ENCODE measurements around the gene CCDC68. TPM values are rescaled to one million over a fixed set of nuclear protein-coding genes. Genes with fewer than 3 reads are reported as not detected.

Gene CCDC68
- total and polyA plus RNA-seq, 2 experiments from 2014 or later = 0.04 to 1.3 TPM

GRCh38 chr18:55000529-55000928 lies 41.3 kb upstream of the CCDC68 start:
- Histone ChIP-seq H3K9me3 (ENCODE audit: low read depth) (no peaks in the 10 kb centered on the region), H3K27ac (no peak overlapping the region), H3K4me1 (ENCODE audit: low read depth) (no peaks in the 10 kb centered on the region), H3K27me3 (no peaks in the 10 kb centered on the region), H3K4me3 (no peak overlapping the region), H3K36me3 (no peaks in the 10 kb centered on the region)
- TF ChIP-seq CTCF (IDR thresholded peaks at IDR 0.05; ENCODE audit: low read depth, low read length) = no peak
- no peak for DNase-seq (ENCODE audit: low read depth in 1 of 2, low spot score in 1 of 2)

GRCh38 chr18:54999016-54999415 lies 39.8 kb upstream of the CCDC68 start:
- H3K27ac ChIP-seq = no peak overlapping the region
- TF ChIP-seq CTCF (IDR thresholded peaks at IDR 0.05; ENCODE audit: low read depth, low read length) = no peak
- H3K4me3 ChIP-seq = no peak overlapping the region
- no peaks in the 10 kb centered on the region for H3K36me3 ChIP-seq
- H3K9me3 ChIP-seq (ENCODE audit: low read depth) = no peaks in the 10 kb centered on the region
- no peak for DNase-seq (ENCODE audit: low read depth in 1 of 2, low spot score in 1 of 2)
- H3K4me1 ChIP-seq (ENCODE audit: low read depth) = no peaks in the 10 kb centered on the region
- no peaks in the 10 kb centered on the region for H3K27me3 ChIP-seq

GRCh38 chr18:54995421-54996143 lies 36.3 kb upstream of the CCDC68 start:
- no peak for TF ChIP-seq CTCF (IDR thresholded peaks at IDR 0.05; ENCODE audit: low read depth, low read length)
- Histone ChIP-seq H3K4me3 (no peak overlapping the region), H3K9me3 (ENCODE audit: low read depth) (no peaks in the 10 kb centered on the region), H3K27ac (no peak overlapping the region), H3K36me3 (no peaks in the 10 kb centered on the region), H3K4me1 (ENCODE audit: low read depth) (no peaks in the 10 kb centered on the region), H3K27me3 (no peaks in the 10 kb centered on the region)
- no peak for DNase-seq (ENCODE audit: low read depth in 1 of 2, low spot score in 1 of 2)

- no peaks in the 10 kb centered on the region for H3K9me3 ChIP-seq (ENCODE audit: low read depth)
- DNase-seq (ENCODE audit: low read depth in 1 of 2, low spot score in 1 of 2) = no peak
Measured at GRCh38 chr18:54991981-54992380, 32.7 kb upstream of the CCDC68 start.

DNA sequence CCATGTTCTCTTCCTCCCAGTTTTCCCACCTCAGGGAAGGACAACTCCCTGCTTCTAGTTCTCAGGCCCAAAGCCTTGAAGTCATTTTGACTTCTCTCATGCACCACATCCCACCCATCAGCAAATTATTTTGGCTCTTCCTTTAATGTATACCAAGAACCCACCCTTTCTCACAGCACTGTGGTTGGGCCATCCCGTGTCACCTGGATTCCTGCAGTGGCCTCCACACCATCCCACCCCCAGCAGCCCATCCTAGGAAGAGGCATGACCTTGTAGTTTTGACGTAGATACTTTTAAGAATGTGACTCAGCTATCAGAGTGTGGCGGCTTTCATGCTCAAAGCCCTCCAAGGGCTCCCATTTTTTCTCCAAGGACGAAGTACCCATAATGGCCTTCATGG lies 25.6 kb upstream of the CCDC68 start:
- TF ChIP-seq CTCF (IDR thresholded peaks at IDR 0.05; ENCODE audit: low read depth, low read length) = no peak
- Histone ChIP-seq H3K36me3 (no peaks in the 10 kb centered on the region), H3K4me1 (ENCODE audit: low read depth) (no peaks in the 10 kb centered on the region), H3K27me3 (no peaks in the 10 kb centered on the region), H3K27ac (no peak overlapping the region), H3K4me3 (no peak overlapping the region), H3K9me3 (ENCODE audit: low read depth) (no peaks in the 10 kb centered on the region)
- no peak for DNase-seq (ENCODE audit: low read depth in 1 of 2, low spot score in 1 of 2)

More at GRCh38 chr18:54991981-54992380, 32.7 kb upstream of the CCDC68 start:
- no peak for TF ChIP-seq CTCF (IDR thresholded peaks at IDR 0.05; ENCODE audit: low read depth, low read length)
- no peak overlapping the region for H3K4me3 ChIP-seq
- H3K36me3 ChIP-seq = no peaks in the 10 kb centered on the region
- H3K27ac ChIP-seq = no peak overlapping the region
- no peaks in the 10 kb centered on the region for H3K27me3 ChIP-seq
- H3K4me1 ChIP-seq (ENCODE audit: low read depth) = no peaks in the 10 kb centered on the region

Measured in cardiac muscle cell (in vitro differentiated cells and primary cell).